ENCODE results near the gene SDSL.

Gene SDSL

GRCh38 chr12:113396828-113397496 lies 25.2 kb upstream of the SDSL start:
- DNase-seq, result no peak

GRCh38 chr12:113397497-113398197 lies 24.5 kb upstream of the SDSL start:
- DNase-seq, result no peak

GRCh38 chr12:113398346-113399290 lies 23.6 kb upstream of the SDSL start:
- DNase-seq, result no peak

GRCh38 chr12:113399490-113399889 lies 22.7 kb upstream of the SDSL start:
- no peak for DNase-seq

- DNase-seq, result no peak
Observed at GRCh38 chr12:113400362-113400761, 21.8 kb upstream of the SDSL start.

- DNase-seq, result no peak
Observed at GRCh38 chr12:113401066-113402000, 20.8 kb upstream of the SDSL start.

- no peak for DNase-seq
Observed at GRCh38 chr12:113402586-113403260, 19.5 kb upstream of the SDSL start.

GRCh38 chr12:113403435-113404415 lies 18.5 kb upstream of the SDSL start, which contains the start of gene SDS:
Gene SDS (minus strand): TSS chr12:113403887. CDS start chr12:113399708, 4,179 bp downstream.
- DNase-seq, result peak; percentile 70

- DNase-seq, result no peak
Observed at GRCh38 chr12:113405694-113406093, 16.5 kb upstream of the SDSL start.

- DNase-seq, result no peak
Observed at GRCh38 chr12:113407931-113408600, 14.1 kb upstream of the SDSL start.

GRCh38 chr12:113408756-113409298 lies 13.4 kb upstream of the SDSL start:
- DNase-seq, result no peak

- no peak for DNase-seq
Observed at GRCh38 chr12:113409462-113410124, 12.6 kb upstream of the SDSL start.

GRCh38 chr12:113413488-113413939 lies 8.7 kb upstream of the SDSL start:
- no peak for DNase-seq

GRCh38 chr12:113414519-113415038 lies 7.6 kb upstream of the SDSL start:
- DNase-seq, result no peak

GRCh38 chr12:113416091-113416754 lies 6.0 kb upstream of the SDSL start:
- DNase-seq, result peak; percentile 31

GRCh38 chr12:113418213-113418879 lies 3.8 kb upstream of the SDSL start:
- DNase-seq, result no peak

GRCh38 chr12:113420996-113421595 lies 1.1 kb upstream of the SDSL start:
- no peak for DNase-seq
